ENCODE results near the gene GLRX3. TPM values are rescaled to one million over a fixed set of nuclear protein-coding genes. Genes with fewer than 3 reads are reported as not detected.

The GLRX3 gene
- total and polyA plus RNA-seq, 2 of the 13 experiments (the other 11 are each of a cell fraction or from before 2014, with no cell fraction given), result 91.4 to 135 TPM

DNA sequence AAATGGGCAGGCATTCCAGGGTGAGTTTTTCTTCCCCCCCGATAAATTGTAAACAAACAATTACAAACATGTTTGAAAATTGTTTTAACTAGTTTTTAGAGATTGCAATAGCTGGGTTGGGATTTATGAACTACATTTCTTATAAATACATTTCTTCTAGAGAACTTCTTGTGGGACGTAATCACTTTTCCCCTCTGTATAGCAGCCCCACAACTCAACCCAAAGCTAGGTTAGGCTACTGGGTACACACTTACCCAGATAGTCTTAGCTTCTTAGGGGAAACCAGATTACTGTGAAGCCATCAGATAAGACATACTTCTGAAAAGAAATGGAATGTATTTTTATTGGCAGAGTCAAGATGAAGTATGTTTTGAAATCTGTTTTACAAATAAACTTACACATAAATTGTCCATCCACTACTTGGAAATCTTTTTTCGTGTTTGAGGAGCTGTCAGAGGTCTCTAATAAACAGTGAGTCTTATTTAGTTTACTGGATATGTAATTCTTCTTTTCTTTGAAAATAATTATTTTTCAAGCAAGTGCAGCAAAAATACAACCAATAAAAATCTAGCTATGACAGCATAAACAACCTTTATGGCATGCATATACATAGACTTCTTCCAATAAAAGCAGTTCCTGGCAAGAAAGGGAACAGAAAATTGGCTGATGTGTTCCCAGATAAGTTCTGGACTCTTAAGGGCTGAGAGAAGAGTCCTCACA, 8.0 kb upstream of the GLRX3 start:
- DNase-seq (ENCODE audit: low spot score) (no peak), ATAC-seq (no peak), FAIRE-seq (no peak)
- H3K27ac ChIP-seq (ENCODE audit: extremely low read length, insufficient read depth, low read length), result no peak overlapping the region
- in situ Hi-C loops (cut with HindIII; ENCODE audit: extremely low pct_ligation_motif_present, low pct_unique_long_range_greater_than_20kb) (no loop called here), intact Hi-C loops (cut with micrococcal nuclease; ENCODE audit: unreplicated experiment) (loop anchor here (5.0 kb wide), 1 partner anchor 241 kb away; no protein-coding TSS in a partner anchor)
- ChIA-PET CTCF (ENCODE audit: low intra/inter-chr PET ratio, low total read pairs) (interaction anchor here (1.2 kb wide), 1 partner anchor 1097 kb away, joined by 3 read pairs; no protein-coding TSS in a partner anchor), POLR2A (interaction anchor here (2.8 kb wide), 1 partner anchor 18 kb away, joined by 18 read pairs; the partner anchor contains the start of gene C10orf143)
- H3K79me2 ChIP-seq (ENCODE audit: insufficient read depth, low read length), result no peaks in the 10 kb centered on the region
- no peaks in the 10 kb centered on the region for H3K9me3 ChIP-seq (ENCODE audit: low read length)
- no peak overlapping the region for H2AFZ ChIP-seq (ENCODE audit: low read length)
- H3K9ac ChIP-seq (ENCODE audit: insufficient read depth, low read depth, low read length), result no peak overlapping the region
- H3K4me2 ChIP-seq (ENCODE audit: low read depth, low read length), result no peak overlapping the region
- H4K20me1 ChIP-seq (ENCODE audit: insufficient read depth, low read length), result no peaks in the 10 kb centered on the region
- no peaks in the 10 kb centered on the region for H3K36me3 ChIP-seq (replicated peaks in 1 of 2; ENCODE audit: control insufficient read depth in 1 of 2, insufficient read depth in 2 of 2, low read length in 2 of 2)
- BruUV-seq (replicated peaks), result no TSS peak
- TF ChIP-seq CBX1 (IDR thresholded peaks at IDR 0.05; ENCODE audit: low read depth) (no peak), FOSL2 (CRISPR knock-in tag; IDR thresholded peaks at IDR 0.05) (no peak), NBN (conservative IDR thresholded peaks at IDR 0.05) (no peak), ZNF432 (CRISPR knock-in tag; IDR thresholded peaks at IDR 0.05; ENCODE audit: borderline replicate concordance) (no peak), NR2F6 (IDR thresholded peaks at IDR 0.05) (no peak), NR2F6 (CRISPR knock-in tag; IDR thresholded peaks at IDR 0.05) (no peak), ZNF773 (CRISPR knock-in tag; IDR thresholded peaks at IDR 0.05; ENCODE audit: borderline replicate concordance) (no peak), GATAD2A (CRISPR knock-in tag; IDR thresholded peaks at IDR 0.05) (no peak), TBX3 (IDR thresholded peaks at IDR 0.05; ENCODE audit: borderline replicate concordance) (no peak), IKZF1 (IDR thresholded peaks at IDR 0.05) (no peak), HMG20B (CRISPR knock-in tag; conservative IDR thresholded peaks at IDR 0.05) (no peak), KDM6A (CRISPR knock-in tag; IDR thresholded peaks at IDR 0.05; ENCODE audit: low read depth) (no peak), ZNF224 (CRISPR knock-in tag; IDR thresholded peaks at IDR 0.05) (no peak), TEAD3 (CRISPR knock-in tag; optimal IDR thresholded peaks at IDR 0.05; ENCODE audit: borderline replicate concordance) (no peak), NR2C2 (CRISPR knock-in tag; IDR thresholded peaks at IDR 0.05; ENCODE audit: borderline replicate concordance) (no peak), HOXA5 (CRISPR knock-in tag; IDR thresholded peaks at IDR 0.05) (no peak)
- TF ChIP-seq, protein P1, sequence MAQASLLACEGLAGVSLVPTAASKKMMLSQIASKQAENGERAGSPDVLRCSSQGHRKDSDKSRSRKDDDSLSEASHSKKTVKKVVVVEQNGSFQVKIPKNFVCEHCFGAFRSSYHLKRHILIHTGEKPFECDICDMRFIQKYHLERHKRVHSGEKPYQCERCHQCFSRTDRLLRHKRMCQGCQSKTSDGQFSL (CRISPR knock-in tag; IDR thresholded peaks at IDR 0.05), result no peak
- TF ChIP-seq, protein P2, sequence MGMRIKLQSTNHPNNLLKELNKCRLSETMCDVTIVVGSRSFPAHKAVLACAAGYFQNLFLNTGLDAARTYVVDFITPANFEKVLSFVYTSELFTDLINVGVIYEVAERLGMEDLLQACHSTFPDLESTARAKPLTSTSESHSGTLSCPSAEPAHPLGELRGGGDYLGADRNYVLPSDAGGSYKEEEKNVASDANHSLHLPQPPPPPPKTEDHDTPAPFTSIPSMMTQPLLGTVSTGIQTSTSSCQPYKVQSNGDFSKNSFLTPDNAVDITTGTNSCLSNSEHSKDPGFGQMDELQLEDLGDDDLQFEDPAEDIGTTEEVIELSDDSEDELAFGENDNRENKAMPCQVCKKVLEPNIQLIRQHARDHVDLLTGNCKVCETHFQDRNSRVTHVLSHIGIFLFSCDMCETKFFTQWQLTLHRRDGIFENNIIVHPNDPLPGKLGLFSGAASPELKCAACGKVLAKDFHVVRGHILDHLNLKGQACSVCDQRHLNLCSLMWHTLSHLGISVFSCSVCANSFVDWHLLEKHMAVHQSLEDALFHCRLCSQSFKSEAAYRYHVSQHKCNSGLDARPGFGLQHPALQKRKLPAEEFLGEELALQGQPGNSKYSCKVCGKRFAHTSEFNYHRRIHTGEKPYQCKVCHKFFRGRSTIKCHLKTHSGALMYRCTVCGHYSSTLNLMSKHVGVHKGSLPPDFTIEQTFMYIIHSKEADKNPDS (CRISPR knock-in tag; IDR thresholded peaks at IDR 0.05), result no peak
- 26% methylated on average over 3 of the region's 3 CpGs for WGBS (ENCODE audit: low lambda C conversion rate)
- H3K4me1 ChIP-seq (ENCODE audit: insufficient read depth, low read length), result peaks cover 4% of the 10 kb centered on the region; the same call in 1 of the 2 replicates
- H3K4me3 ChIP-seq (replicated peaks in 1 of 3; ENCODE audit: insufficient read depth in 1 of 3, low read depth in 2 of 3, low read length in 3 of 3), result no peak overlapping the region
- H3K27me3 ChIP-seq (ENCODE audit: control insufficient read depth in 1 of 2, insufficient read depth in 2 of 2, low read length in 2 of 2), result peaks cover 0 to 18% of the 10 kb centered on the region in 2 experiments; a peak in 2 of 5 replicates

Measured in HepG2 (cell line).